ENCODE results near the gene DSTN.

DSTN gene

DNA sequence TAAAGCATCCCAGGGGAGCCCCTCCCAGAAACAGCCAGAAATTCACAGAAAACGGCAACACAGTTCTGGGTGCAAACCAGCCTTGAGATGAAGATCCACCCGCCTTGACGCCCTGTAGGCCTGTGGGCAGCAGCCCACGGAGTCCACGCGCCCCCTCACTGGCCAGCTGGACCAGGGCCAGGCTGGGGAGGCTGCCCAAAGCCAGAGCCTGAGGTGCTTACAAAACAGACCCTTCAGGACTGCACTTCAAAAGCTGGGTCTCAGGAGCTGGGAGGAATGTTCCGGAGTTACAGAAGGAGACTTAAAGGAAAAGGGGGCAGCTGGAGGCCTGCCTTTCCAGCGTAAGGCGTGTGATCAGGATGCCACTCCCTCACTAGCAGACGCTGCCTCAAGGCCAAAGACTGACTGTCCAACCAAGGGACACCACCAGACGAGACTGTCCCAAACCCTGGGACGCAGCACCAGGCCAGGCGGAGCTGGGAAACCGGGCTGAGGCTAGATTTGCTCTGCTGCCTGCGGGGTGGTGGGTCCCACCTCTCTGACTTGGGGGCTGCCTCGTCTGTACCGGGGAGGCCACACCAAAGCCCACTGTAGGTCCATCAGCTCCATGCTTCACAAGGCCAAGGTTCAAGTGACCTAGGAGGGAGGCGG, 64.1 kb downstream of the DSTN start:
- H3K36me3 ChIP-seq (ENCODE audit: control insufficient read depth, insufficient read depth, low read length): peaks cover 56% of the 10 kb centered on the region
- no peak overlapping the region for H3K4me3 ChIP-seq (ENCODE audit: low read length)
- H3K4me1 ChIP-seq (ENCODE audit: control insufficient read depth, insufficient read depth, low read length): peaks cover 65% of the 10 kb centered on the region
- H3K27me3 ChIP-seq (ENCODE audit: control insufficient read depth, insufficient read depth, low read length): no peaks in the 10 kb centered on the region
- H3K9me3 ChIP-seq (ENCODE audit: control insufficient read depth, low read length): no peaks in the 10 kb centered on the region
- no peak overlapping the region for H3K9ac ChIP-seq (ENCODE audit: low read length)

DNA sequence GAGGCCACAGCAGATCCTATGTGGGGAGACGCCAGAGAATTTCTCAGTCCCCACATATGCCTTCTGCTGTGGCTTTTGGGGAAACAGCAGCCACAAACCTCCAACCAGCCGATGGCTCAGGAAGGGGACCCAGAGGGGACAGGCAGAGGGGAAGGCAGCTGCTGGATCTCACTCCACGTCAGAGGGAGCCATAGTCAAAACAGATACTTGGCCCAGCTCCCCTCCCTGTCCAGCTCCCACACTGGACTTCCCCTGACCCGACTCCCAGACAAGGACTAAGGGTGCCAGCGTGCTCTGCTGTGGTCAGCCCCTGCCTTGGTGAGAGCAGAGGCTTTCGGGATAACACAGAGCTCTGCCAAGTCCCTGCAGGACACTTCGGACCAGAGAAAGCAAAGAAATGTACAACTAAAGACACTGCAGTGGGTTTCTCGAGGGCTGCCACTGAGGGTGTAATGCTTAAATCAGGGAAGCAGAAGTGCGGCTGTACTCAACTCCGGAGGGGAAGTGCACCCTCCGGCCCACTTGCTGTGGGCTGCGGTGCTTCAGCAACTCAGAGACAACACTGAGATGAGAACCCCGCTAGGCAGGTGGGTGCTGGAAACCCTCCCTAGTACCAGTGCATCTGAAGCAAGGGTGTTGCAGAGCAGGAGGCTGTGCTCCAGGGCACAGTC, 64.9 kb downstream of the DSTN start:
- Histone ChIP-seq H3K4me3 (ENCODE audit: low read length) (no peak overlapping the region), H3K9me3 (ENCODE audit: control insufficient read depth, low read length) (no peaks in the 10 kb centered on the region), H3K4me1 (ENCODE audit: control insufficient read depth, insufficient read depth, low read length) (peaks cover 57% of the 10 kb centered on the region), H3K9ac (ENCODE audit: low read length) (no peak overlapping the region), H3K36me3 (ENCODE audit: control insufficient read depth, insufficient read depth, low read length) (peaks cover 54% of the 10 kb centered on the region), H3K27me3 (ENCODE audit: control insufficient read depth, insufficient read depth, low read length) (no peaks in the 10 kb centered on the region)

DNA sequence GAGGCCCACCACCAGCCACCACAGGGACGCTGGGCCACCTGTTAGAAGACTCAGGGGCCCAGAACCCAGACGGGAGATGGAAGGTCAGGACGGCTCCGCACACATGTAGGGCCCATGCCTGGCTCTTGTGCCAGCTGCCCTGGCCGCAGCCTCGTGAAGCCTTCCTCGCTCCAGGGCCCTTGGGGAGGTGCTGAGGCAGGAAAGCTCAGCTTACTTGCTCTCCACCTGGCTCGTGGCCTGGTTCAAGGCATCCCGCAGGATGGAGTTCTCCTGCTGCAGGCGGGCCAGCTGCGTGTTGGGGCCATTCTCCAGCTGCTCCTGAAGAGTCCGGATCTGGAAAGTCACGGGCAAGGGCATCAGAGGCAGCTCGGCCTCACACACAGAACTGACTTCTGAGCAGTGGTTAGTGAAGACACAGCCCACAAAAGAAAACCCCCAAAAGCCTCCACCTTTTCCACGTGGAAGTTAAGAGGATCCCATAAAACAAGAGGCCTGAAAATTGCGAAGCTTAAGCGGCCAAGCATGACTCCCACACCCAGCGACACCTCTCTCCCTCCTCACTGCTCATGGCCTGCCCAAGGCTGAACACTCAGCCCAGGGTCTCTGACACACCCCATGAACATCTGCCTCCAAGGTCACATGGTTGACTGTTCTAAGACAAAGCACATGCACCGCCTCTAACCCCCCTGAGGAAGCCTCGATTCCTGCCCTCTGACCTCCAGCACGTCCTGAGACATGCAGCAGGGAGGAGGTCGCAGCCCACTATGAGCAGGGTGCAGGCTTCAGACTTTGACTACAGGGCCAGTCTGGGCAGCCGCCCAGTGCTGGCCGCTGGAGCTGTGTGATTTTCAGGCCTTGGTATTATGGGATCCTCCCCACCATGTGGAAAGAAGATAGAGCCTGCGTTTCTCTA, 65.7 kb downstream of the DSTN start:
- H3K27me3 ChIP-seq (ENCODE audit: control insufficient read depth, insufficient read depth, low read length): no peaks in the 10 kb centered on the region
- H3K4me3 ChIP-seq (ENCODE audit: low read length): no peak overlapping the region
- H3K9me3 ChIP-seq (ENCODE audit: control insufficient read depth, low read length): no peaks in the 10 kb centered on the region
- peaks cover 49% of the 10 kb centered on the region for H3K4me1 ChIP-seq (ENCODE audit: control insufficient read depth, insufficient read depth, low read length)
- no peak overlapping the region for H3K9ac ChIP-seq (ENCODE audit: low read length)
- H3K36me3 ChIP-seq (ENCODE audit: control insufficient read depth, insufficient read depth, low read length): peaks cover 49% of the 10 kb centered on the region

DNA sequence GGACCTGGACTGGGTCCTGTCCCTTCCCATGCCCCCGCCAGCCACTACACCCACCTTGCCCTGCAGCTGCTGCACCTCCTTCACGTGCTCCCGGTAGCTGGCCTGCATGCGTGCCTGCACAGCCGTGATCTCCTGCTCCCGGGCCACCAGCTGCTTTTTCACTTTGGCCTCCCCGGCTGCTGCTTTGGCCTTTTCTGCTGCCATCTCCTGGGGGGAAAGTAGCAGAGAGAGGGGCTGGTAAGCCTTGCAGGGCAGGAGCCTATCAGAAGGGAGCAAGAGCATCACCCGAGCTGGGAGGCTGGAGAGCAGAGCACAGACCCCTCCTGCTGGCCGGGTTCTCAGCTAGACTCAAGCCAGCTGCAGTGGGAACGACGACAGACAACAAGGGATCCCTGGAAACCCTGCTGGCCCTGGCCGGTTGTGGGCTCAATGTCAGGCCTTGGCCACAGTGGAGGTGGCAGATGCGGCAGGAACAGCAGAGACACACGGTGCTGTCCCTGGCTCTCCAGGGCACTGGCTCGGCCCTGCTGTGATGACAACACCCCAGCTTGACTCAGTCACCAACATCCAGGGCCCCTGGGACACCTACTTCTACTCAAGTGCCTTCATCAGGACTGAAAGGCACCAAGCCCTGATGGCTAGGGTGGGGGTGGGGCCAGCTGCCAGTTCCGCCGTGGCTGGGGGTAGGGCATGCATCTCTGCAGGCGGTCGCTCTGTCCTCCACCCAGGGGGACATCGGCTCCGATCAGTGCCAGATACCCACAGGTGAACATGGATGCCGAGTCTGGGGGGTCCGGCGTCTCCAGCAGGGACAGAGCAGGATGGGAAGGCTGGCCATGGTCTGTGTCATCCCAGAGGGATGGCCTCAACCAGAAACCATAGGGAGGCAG, 66.9 kb downstream of the DSTN start:
- Histone ChIP-seq H3K27me3 (ENCODE audit: control insufficient read depth, insufficient read depth, low read length) (no peaks in the 10 kb centered on the region), H3K4me3 (ENCODE audit: low read length) (no peak overlapping the region), H3K9me3 (ENCODE audit: control insufficient read depth, low read length) (no peaks in the 10 kb centered on the region), H3K9ac (ENCODE audit: low read length) (no peak overlapping the region), H3K36me3 (ENCODE audit: control insufficient read depth, insufficient read depth, low read length) (peaks cover 41% of the 10 kb centered on the region), H3K4me1 (ENCODE audit: control insufficient read depth, insufficient read depth, low read length) (peaks cover 38% of the 10 kb centered on the region)

DNA sequence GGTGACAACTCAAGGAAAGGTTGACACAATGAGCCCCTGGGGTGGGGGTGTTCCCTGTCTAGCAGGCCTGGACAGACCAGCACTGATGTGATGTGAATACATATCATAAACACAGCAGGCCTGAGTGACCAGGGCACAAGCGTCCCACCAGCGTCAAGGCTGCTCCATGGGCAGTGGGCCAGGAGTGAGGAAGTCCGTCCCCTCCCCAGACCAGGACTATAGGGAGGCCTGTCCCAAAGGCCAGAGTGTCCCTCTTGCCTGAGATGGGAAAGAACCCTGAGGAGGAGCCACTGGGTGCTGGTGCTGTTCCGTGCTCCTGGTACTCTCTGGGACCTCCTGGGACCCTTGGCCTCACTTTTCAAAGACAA, 67.5 kb downstream of the DSTN start:
- H3K27me3 ChIP-seq (ENCODE audit: control insufficient read depth, insufficient read depth, low read length): no peaks in the 10 kb centered on the region
- H3K36me3 ChIP-seq (ENCODE audit: control insufficient read depth, insufficient read depth, low read length): peaks cover 35% of the 10 kb centered on the region
- H3K9ac ChIP-seq (ENCODE audit: low read length): no peak overlapping the region
- no peaks in the 10 kb centered on the region for H3K9me3 ChIP-seq (ENCODE audit: control insufficient read depth, low read length)
- H3K4me1 ChIP-seq (ENCODE audit: control insufficient read depth, insufficient read depth, low read length): peaks cover 32% of the 10 kb centered on the region
- H3K4me3 ChIP-seq (ENCODE audit: low read length): no peak overlapping the region

DNA sequence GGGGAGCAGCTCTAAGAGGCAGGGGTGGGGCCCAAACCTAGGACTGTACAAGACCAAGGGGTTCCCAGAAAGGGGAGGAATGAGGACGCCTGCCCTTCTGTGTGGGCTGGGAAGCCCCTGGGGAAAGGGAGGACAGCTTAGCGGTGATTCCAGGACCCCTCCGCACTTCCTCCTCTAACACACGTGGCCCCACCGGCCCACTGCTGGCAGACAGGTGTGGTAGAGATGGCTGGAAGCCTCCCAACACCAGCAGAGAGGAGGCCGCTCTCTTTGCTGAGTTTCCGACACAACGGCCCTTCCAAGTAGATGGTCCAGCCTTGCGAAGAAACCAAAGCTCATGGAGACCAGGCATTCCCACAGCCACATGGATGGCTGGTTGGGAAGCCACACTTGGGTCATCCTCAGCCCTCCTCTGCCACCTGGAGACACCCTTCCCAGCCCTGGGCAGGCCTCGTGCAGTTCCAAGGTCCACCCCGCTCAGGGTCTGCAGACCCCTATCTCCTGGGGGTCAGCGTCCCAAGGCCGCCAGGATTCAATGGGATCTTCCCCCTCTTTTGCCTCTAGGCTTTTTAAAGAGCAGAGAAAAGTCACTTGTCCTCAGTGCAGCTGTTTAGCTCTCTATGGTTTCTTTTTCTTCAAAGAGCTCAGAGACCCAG, 68.2 kb downstream of the DSTN start:
- Histone ChIP-seq H3K9ac (ENCODE audit: low read length) (no peak overlapping the region), H3K9me3 (ENCODE audit: control insufficient read depth, low read length) (no peaks in the 10 kb centered on the region), H3K36me3 (ENCODE audit: control insufficient read depth, insufficient read depth, low read length) (peaks cover 34% of the 10 kb centered on the region), H3K4me1 (ENCODE audit: control insufficient read depth, insufficient read depth, low read length) (peaks cover 32% of the 10 kb centered on the region), H3K27me3 (ENCODE audit: control insufficient read depth, insufficient read depth, low read length) (no peaks in the 10 kb centered on the region), H3K4me3 (ENCODE audit: low read length) (no peak overlapping the region)

DNA sequence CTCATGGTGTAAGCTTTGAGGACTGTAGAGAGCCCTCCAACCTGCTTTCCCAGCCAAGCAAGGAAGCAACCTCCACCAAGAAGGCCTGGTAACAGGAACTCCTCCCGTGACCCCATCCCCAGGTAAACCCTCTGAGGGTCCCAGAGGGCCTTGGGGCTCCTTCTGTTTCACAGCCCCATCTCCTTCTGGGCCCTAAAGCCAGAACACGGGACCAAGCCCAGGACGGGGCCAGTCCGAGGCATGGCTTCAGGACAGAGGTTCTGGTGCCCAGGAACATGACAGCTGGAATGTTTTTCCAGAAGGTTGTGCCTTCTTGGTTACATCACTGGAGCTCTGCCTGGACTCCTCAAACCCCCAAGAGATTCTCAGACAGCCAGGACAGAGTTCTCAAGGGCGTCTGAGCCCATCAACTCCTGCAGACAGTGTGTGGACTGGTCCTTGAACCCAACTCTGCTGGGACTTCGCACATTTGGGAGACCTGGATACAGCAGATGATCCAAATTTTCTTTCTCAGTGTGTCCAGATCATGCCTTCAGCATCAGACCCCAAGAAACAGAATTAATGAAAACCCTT, 69.0 kb downstream of the DSTN start:
- H3K36me3 ChIP-seq (ENCODE audit: control insufficient read depth, insufficient read depth, low read length): peaks cover 27% of the 10 kb centered on the region
- H3K9me3 ChIP-seq (ENCODE audit: control insufficient read depth, low read length): no peaks in the 10 kb centered on the region
- no peak overlapping the region for H3K4me3 ChIP-seq (ENCODE audit: low read length)
- H3K4me1 ChIP-seq (ENCODE audit: control insufficient read depth, insufficient read depth, low read length): peaks cover 33% of the 10 kb centered on the region
- H3K27me3 ChIP-seq (ENCODE audit: control insufficient read depth, insufficient read depth, low read length): no peaks in the 10 kb centered on the region
- H3K9ac ChIP-seq (ENCODE audit: low read length): no peak overlapping the region

DNA sequence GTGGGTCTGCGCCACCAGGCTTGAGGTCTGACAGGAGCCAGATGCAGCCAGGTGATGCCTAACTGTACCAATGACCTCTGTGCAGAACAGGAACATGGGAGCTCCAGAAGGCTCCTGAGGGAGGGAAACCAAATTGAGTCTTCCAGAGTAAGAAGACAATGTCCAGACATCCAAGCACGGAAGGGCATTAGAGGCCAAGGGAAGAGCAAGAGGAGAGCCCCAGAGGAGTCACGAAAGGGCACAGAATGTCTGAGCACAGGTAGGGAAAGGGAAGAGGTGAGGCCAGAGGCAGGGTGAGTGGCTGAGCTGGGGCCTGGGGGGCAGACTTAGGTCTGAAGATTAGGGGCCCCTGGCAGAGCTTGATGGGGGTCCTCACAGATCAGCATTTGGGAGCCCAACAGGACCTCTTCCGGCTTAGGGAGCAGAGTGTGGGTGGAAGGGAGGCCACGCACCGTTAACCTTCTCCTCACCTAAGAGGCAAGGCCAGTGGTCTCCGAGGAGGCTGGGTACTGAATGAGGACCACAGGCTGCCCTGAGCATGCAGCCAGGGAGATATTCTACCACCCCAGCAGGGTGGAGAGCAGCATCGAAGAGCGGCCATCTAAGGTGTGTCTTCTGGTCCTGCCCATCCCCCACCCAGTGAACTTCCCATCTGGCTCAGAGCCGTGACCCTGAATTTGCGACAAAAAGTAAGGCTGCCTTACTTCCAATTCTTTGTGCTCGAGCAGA, 70.4 kb downstream of the DSTN start:
- Histone ChIP-seq H3K9ac (ENCODE audit: low read length) (no peak overlapping the region), H3K27me3 (ENCODE audit: control insufficient read depth, insufficient read depth, low read length) (no peaks in the 10 kb centered on the region), H3K4me1 (ENCODE audit: control insufficient read depth, insufficient read depth, low read length) (peaks cover 33% of the 10 kb centered on the region), H3K9me3 (ENCODE audit: control insufficient read depth, low read length) (no peaks in the 10 kb centered on the region), H3K4me3 (ENCODE audit: low read length) (no peak overlapping the region), H3K36me3 (ENCODE audit: control insufficient read depth, insufficient read depth, low read length) (peaks cover 18% of the 10 kb centered on the region)

DNA sequence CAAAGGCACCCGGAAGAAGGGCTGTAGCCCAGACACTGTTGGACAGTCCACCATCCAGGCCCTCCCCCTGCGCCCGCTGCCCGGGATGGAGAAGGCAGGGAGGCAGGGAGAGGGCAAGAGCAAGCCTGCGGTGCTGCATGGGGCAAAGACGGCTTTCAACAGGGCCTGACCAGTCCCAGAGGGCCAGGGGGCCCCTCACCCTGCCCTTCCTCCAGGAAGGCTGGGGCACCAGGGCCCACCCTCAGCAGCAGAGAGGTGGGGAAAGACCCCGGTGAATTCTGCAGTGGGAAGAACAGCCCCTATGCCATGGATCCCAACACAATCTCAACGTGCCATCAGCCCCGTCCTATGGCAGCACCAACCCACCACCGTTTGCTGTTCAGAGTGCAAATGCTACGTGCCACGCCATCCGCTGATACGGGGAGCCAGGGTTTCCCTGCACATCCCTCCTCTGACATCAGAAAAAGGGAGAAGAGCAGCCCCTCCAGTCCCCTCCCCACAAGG, 71.1 kb downstream of the DSTN start:
- no peaks in the 10 kb centered on the region for H3K9me3 ChIP-seq (ENCODE audit: control insufficient read depth, low read length)
- H3K36me3 ChIP-seq (ENCODE audit: control insufficient read depth, insufficient read depth, low read length): peaks cover 12% of the 10 kb centered on the region
- H3K4me3 ChIP-seq (ENCODE audit: low read length): no peak overlapping the region
- no peak overlapping the region for H3K9ac ChIP-seq (ENCODE audit: low read length)
- H3K27me3 ChIP-seq (ENCODE audit: control insufficient read depth, insufficient read depth, low read length): no peaks in the 10 kb centered on the region
- peaks cover 32% of the 10 kb centered on the region for H3K4me1 ChIP-seq (ENCODE audit: control insufficient read depth, insufficient read depth, low read length)

DNA sequence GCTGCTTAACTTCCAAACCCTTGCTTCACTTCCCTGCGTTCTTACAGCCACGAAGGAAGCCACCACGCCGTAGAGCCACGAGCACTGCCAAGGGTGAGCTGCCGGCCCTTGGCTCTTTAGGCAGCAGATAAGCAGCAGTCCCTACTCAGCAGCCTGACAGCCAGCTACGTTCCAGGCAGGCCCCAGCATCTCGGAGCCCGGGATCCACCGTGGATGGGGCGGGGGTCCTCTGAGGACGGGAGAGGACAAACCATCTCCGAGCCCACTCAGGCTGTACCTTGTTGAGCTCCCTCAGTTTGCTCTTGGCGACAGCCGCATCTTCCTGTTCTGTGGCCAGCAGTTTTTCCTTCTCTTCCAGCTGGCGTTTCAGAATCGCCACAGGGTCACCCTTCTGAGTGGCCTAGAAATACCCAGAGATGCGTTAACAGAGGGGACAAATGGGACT, 71.7 kb downstream of the DSTN start:
- Histone ChIP-seq H3K9ac (ENCODE audit: low read length) (no peak overlapping the region), H3K4me1 (ENCODE audit: control insufficient read depth, insufficient read depth, low read length) (peaks cover 32% of the 10 kb centered on the region), H3K36me3 (ENCODE audit: control insufficient read depth, insufficient read depth, low read length) (peaks cover 8% of the 10 kb centered on the region), H3K9me3 (ENCODE audit: control insufficient read depth, low read length) (no peaks in the 10 kb centered on the region), H3K4me3 (ENCODE audit: low read length) (no peak overlapping the region), H3K27me3 (ENCODE audit: control insufficient read depth, insufficient read depth, low read length) (no peaks in the 10 kb centered on the region)

All from mucosa of stomach (tissue), 1 donor.